HepG2 (cell line): ENCODE results near the gene DTD2. TPM values are rescaled to one million over a fixed set of nuclear protein-coding genes. Genes with fewer than 3 reads are reported as not detected.
A peak's percentile ranks its signal among the peaks of the same experiment; 100 is the strongest.

Experiments
- ARHGAP35 ChIP-seq: sonication (generic); formaldehyde crosslinking; IDR thresholded peaks from 2 replicates; pipeline ENCODE4 v1.9.0; 2022; ENCODE audit warnings: mild to moderate bottlenecking, inconsistent platforms, moderate library complexity, missing genetic modification reagents, borderline replicate concordance
- ATF2 ChIP-seq: sonication (generic); formaldehyde crosslinking; IDR thresholded peaks from 2 replicates; pipeline ENCODE4 v1.4.0; 2020; ENCODE audit warnings: missing genetic modification reagents
- BRCA1 ChIP-seq: sonication (generic); formaldehyde crosslinking; IDR thresholded peaks from 2 replicates; pipeline ENCODE4 v1.4.0; 2020; ENCODE audit warnings: missing genetic modification reagents
- CSRNP1 ChIP-seq: sonication (generic); formaldehyde crosslinking; IDR thresholded peaks from 2 replicates; pipeline ENCODE4 v1.8.1; 2023; ENCODE audit warnings: mild to moderate bottlenecking, missing genetic modification reagents
- ELF3 ChIP-seq: IDR thresholded peaks from 2 replicates; pipeline ENCODE4 v1.6.1; 2016; ENCODE audit warnings: missing genetic modification reagents, missing compliant biosample characterization
- ELF4 ChIP-seq: sonication (generic); formaldehyde crosslinking; IDR thresholded peaks from 2 replicates; pipeline ENCODE4 v1.5.0; 2020; ENCODE audit warnings: missing genetic modification reagents, mild to moderate bottlenecking, moderate library complexity, borderline replicate concordance
- HNF4G ChIP-seq, 2 experiments: sonication (generic) in 1 of 2; formaldehyde crosslinking in 1 of 2; IDR thresholded peaks; 2 replicates each; pipeline versions ENCODE4 v1.4.0 to v1.6.1; 2011 to 2020; ENCODE audit warnings: borderline replicate concordance in 2 of 2, low read depth in 2 of 2, mild to moderate bottlenecking in 2 of 2, low read length in 1 of 2, missing genetic modification reagents in 1 of 2, moderate library complexity in 1 of 2
- MATR3 ChIP-seq: sonication (generic); formaldehyde crosslinking; IDR thresholded peaks from 2 replicates; pipeline ENCODE4 v1.4.0; 2020; ENCODE audit warnings: missing genetic modification reagents
- NFIC ChIP-seq: IDR thresholded peaks from 2 replicates; pipeline ENCODE4 v1.6.1; 2012; ENCODE audit warnings: mild to moderate bottlenecking, low read length, inconsistent platforms
- NR2F6 ChIP-seq, 2 experiments: IDR thresholded peaks; 2 replicates each; pipeline ENCODE4 v1.6.1; 2016; ENCODE audit warnings: antibody characterized with exemption in 1 of 2, mild to moderate bottlenecking in 1 of 2
- PBX3 ChIP-seq: sonication (generic); formaldehyde crosslinking; IDR thresholded peaks from 2 replicates; pipeline ENCODE4 v1.8.1; 2023; ENCODE audit warnings: missing genetic modification reagents, inconsistent platforms, borderline replicate concordance
- PHF5A ChIP-seq: IDR thresholded peaks from one replicate; pipeline ENCODE4 v1.6.1; 2018; ENCODE audit warnings: low read depth, missing genetic modification reagents; ENCODE audit not compliant: unreplicated experiment
- SAP130 ChIP-seq: IDR thresholded peaks from 2 replicates; pipeline ENCODE4 v1.6.1; 2016; ENCODE audit warnings: low read depth
- SMARCE1 ChIP-seq: fragments of 450-650 bp; IDR thresholded peaks from 2 replicates; pipeline ENCODE4 v1.6.1; 2017; ENCODE audit warnings: borderline replicate concordance
- SOX6 ChIP-seq, 2 experiments: fragments of 450-650 bp in 1 of 2; sonication (generic) in 1 of 2; formaldehyde crosslinking in 1 of 2; IDR thresholded peaks; 2 replicates each; pipeline versions ENCODE4 v1.4.0 to v1.6.1; 2017 to 2020; ENCODE audit warnings: antibody characterized with exemption in 1 of 2, mild to moderate bottlenecking in 1 of 2, missing genetic modification reagents in 1 of 2
- YEATS2 ChIP-seq: sonication (generic); formaldehyde crosslinking; IDR thresholded peaks from 2 replicates; pipeline ENCODE4 v1.4.0; 2020; ENCODE audit warnings: missing genetic modification reagents, borderline replicate concordance
- YEATS4 ChIP-seq: sonication (generic); formaldehyde crosslinking; IDR thresholded peaks from 2 replicates; pipeline ENCODE4 v1.4.0; 2020; ENCODE audit warnings: missing genetic modification reagents, borderline replicate concordance
- ZC3H4 ChIP-seq: sonication (generic); formaldehyde crosslinking; IDR thresholded peaks from 2 replicates; pipeline ENCODE4 v1.4.0; 2020; ENCODE audit warnings: missing genetic modification reagents, borderline replicate concordance
- ZIK1 ChIP-seq: sonication (generic); formaldehyde crosslinking; IDR thresholded peaks from 2 replicates; pipeline ENCODE4 v1.5.0; 2020; ENCODE audit warnings: mild to moderate bottlenecking, low read depth, missing genetic modification reagents, borderline replicate concordance
- ZMAT3 ChIP-seq: sonication (generic); formaldehyde crosslinking; conservative IDR thresholded peaks from 2 replicates; pipeline ENCODE4 v1.7.0; 2021; ENCODE audit warnings: missing genetic modification reagents
- ZNF260 ChIP-seq: sonication (generic); formaldehyde crosslinking; IDR thresholded peaks from 2 replicates; pipeline ENCODE4 v1.4.0; 2020; ENCODE audit warnings: missing genetic modification reagents, low read depth, mild to moderate bottlenecking, borderline replicate concordance
- ZNF577 ChIP-seq: sonication (generic); formaldehyde crosslinking; IDR thresholded peaks from 2 replicates; pipeline ENCODE4 v1.4.0; 2020; ENCODE audit warnings: mild to moderate bottlenecking, low read depth, missing genetic modification reagents, borderline replicate concordance
- ZNF660 ChIP-seq: sonication (generic); formaldehyde crosslinking; IDR thresholded peaks from 2 replicates; pipeline ENCODE4 v1.5.1; 2020; ENCODE audit warnings: mild to moderate bottlenecking, low read depth, missing genetic modification reagents, borderline replicate concordance
- ZNF749 ChIP-seq: sonication (generic); formaldehyde crosslinking; IDR thresholded peaks from 2 replicates; pipeline ENCODE4 v1.8.0; 2022; ENCODE audit warnings: mild to moderate bottlenecking, missing genetic modification reagents, moderate library complexity, borderline replicate concordance
- ZNF784 ChIP-seq: sonication (generic); formaldehyde crosslinking; IDR thresholded peaks from 2 replicates; pipeline ENCODE4 v1.5.1; 2020; ENCODE audit warnings: missing genetic modification reagents, mild to moderate bottlenecking, borderline replicate concordance
- polyA plus RNA-seq, 8 experiments: library from polyadenylated mRNA; depleted of rRNA in 3 of 8; stranded (reverse) in 7 of 8; unstranded in 1 of 8; fragments of >200 nt; fragmentation: Illumina TruSeq in 4 of 8; extraction: Trizol in 4 of 8; gene quantifications; 2 replicates each; pipeline versions ENCODE4 v1.2.1 to v1.2.3, GENCODE V29; 2011 to 2016; ENCODE audit warnings: low read depth in 4 of 8, missing spikeins in 1 of 8, mixed read lengths in 1 of 8; ENCODE audit not compliant: insufficient read depth in 1 of 8
- total RNA-seq, 5 experiments: library from RNA; depleted of rRNA; stranded (reverse); fragments of >200 nt; fragmentation: Illumina TruSeq; extraction: Trizol; gene quantifications; 2 replicates each; pipeline ENCODE4 v1.2.3, GENCODE V29; 2016; ENCODE audit warnings: low read depth in 1 of 5

The DTD2 gene
- total and polyA plus RNA-seq, 2 of the 13 experiments (the other 11 are each of a cell fraction or from before 2014, with no cell fraction given) = 22.3 to 49.8 TPM

- TF ChIP-seq ZC3H4 (CRISPR knock-in tag) (no peak), SMARCE1 (no peak), ZNF577 (CRISPR knock-in tag) (no peak), ATF2 (CRISPR knock-in tag) (no peak), ELF3 (no peak; the same call in 1 of the 2 replicates), NFIC (no peak), BRCA1 (no peak), SAP130 (CRISPR knock-in tag) (no peak; the same call in none of the 2 replicates), ZNF784 (CRISPR knock-in tag) (no peak), HNF4G (IDR thresholded peaks at IDR 0.05; ENCODE audit: borderline replicate concordance, low read depth, low read length) (peak; percentile 87), HNF4G (CRISPR knock-in tag; IDR thresholded peaks at IDR 0.05; ENCODE audit: borderline replicate concordance, low read depth) (no peak; the same call in 1 of the 2 replicates), ZNF749 (no peak), MATR3 (CRISPR knock-in tag) (0 out of 2 replicates have a peak, but pooled peaks have one; percentile 9), YEATS2 (CRISPR knock-in tag) (no peak; the same call in none of the 2 replicates), ZNF660 (CRISPR knock-in tag) (0 out of 2 replicates have a peak, but pooled peaks have one; percentile 55), PHF5A (CRISPR knock-in tag) (peak; percentile 2), ELF4 (CRISPR knock-in tag) (no peak; the same call in 1 of the 2 replicates), PBX3 (no peak), NR2F6 (IDR thresholded peaks at IDR 0.05) (peak; percentile 64), NR2F6 (CRISPR knock-in tag; IDR thresholded peaks at IDR 0.05) (peak; percentile 93), SOX6 (IDR thresholded peaks at IDR 0.05) (no peak), SOX6 (CRISPR knock-in tag; IDR thresholded peaks at IDR 0.05) (0 out of 2 replicates have a peak, but pooled peaks have one; percentile 74), ZMAT3 (CRISPR knock-in tag) (no peak), YEATS4 (CRISPR knock-in tag) (no peak), CSRNP1 (CRISPR knock-in tag) (no peak), ARHGAP35 (no peak), ZIK1 (CRISPR knock-in tag) (no peak), ZNF260 (CRISPR knock-in tag) (no peak)
Measured at GRCh38 chr14:31419967-31420318, 37.4 kb downstream of the DTD2 start (continued).
